Activated effector memory CD4-positive, alpha-beta T cell treated with Interleukin-2 at 50 U/mL for 16 hours (primary cell): ENCODE results near the gene ZNF367.
"Not testable (repeated sequence)": the region's sequence is repeated elsewhere in the genome, so short reads cannot be mapped to it uniquely, and the experiment has no call there.

Experiments used
- DNase-seq: peaks from one replicate; pipeline ENCODE4 v3.0.0-alpha.2; 2020

The ZNF367 gene

DNA sequence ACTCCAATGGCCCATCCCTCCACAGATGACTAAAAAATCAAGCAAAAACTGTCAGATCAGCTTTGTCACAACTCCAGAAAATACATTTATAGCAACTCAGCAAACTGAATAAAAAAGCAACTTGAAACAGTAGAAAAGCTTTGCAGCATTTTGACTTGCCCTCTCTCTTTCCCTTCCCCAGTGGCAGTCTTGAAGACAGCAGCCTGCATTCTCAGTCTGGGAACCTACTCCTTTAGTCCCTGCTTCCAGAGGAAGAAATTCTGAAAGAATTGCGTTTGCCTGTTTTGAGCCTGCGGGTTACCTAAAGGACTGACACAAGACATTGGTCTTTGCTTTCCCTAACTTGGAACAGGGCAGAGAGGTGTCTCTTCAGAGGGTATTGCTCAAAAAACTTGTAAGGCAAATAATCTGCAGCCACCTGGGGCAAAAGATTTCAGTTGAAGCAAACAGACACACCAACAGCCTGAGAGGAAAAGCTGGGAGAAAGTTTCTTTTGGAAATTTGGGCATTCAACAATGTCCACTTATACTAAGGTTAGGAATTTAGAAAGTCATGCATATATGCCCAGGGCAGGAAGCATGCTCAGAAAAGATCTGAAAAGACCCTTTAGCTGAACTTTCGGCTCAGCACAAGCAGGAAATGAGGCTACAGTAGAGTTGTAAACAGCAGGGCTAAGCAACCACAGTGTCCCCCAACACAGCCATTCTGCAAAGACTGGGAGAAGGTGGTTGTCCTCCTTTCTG lies 19.4 kb downstream of the ZNF367 start:
- DNase-seq, result no peak

DNA sequence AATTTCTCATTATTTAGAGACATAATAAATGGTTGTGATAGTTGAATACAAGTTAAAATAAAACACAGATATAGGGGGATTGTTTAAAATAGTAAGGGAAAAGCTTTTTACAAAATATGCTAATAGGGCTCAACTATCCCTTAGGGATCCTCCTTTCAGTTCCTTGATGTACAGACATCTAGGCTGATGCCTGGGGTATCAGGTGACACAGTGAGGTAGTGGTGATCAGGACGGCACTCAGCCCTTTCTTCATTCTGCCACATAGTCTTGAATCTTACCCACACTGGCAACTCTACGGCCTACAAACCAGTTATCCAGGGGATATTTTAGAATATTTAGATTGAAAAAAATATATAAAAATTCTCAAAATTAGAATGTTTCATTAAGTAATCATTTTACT lies 22.2 kb downstream of the ZNF367 start:
- DNase-seq, result no peak

DNA sequence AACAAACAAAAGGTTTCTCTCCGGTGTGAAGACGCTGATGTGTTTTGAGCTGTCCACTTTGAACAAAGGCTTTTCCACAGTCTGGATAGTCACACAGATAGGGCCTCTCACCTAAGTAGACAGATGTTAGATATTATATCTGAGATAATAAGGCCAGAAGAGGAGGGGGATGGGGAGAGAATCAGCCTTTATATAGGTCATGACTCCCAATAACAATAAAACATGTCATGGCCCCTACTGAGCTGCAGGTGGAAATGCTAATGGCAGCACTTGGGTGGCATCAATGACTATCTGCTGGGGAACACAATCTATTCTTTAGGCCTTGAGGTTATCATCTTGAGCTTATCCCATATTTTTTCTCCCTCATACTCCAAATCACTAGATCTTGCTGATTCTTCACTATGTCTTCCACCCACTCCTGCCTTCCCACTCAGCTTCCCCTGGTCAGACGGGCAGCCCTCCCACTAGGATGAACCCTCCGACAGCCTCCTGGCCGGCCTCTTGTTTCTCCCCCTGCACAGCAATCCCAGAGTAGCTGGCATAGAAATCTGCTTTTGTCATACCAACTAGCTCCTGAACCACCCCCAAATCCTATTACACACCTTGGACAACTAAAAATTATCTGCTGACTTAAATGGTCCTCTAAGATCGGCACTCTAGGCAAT lies 23.2 kb downstream of the ZNF367 start:
- DNase-seq, result no peak

DNA sequence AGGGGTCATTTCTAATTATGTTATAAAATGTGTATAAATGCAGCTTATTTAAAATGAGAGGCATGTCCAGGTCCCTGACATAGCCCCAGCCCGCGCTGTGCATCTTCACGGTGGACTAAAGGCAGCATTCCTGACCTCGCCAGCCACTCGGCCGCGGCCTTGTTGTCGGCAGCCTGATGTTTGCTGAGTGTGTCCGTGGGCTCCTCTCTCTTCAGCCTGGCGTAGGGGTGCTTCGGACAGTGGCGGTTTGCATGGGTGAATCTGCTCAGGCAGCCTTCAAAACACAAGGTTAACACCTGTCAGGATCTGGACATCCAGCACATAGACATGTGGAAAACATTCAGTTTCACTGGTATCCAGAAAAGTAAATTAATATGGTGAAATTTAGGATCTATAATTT lies 25.9 kb downstream of the ZNF367 start:
- DNase-seq, result no peak

DNA sequence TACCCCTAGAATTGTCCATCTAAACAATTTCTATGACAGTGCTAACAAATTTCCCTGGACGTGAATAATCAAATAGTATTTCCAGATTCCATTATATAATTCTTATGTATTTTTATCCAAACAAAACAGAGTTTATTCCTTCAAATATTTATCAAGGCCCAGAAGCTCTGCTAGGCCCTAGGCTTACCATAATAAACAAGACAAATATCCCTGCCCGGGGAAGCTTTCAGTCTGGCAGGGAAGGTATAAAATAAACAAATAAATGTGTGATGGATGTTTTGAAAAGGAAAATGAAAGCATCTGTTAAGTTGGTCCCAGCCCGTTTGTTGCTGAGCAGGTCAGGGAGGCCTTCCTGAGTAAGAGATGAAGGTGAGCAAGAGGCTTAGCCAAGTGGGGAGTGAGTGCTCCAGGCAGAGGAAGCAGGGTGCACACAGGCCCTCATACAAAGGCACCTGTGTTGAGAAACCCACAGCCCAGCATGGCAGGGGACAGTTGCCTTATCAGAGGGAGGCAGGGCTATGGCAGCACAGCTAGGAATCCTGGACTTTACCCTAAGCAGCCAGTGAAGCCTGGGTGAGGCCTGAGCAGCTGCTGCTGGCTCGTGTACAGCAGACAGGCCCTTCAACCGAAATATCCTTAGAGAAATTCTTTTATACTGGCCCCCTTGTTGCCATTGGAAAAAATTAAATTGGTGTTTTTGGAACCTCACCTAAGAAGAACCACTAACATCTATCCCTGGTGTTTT lies 27.0 kb downstream of the ZNF367 start:
- no peak for DNase-seq

DNA sequence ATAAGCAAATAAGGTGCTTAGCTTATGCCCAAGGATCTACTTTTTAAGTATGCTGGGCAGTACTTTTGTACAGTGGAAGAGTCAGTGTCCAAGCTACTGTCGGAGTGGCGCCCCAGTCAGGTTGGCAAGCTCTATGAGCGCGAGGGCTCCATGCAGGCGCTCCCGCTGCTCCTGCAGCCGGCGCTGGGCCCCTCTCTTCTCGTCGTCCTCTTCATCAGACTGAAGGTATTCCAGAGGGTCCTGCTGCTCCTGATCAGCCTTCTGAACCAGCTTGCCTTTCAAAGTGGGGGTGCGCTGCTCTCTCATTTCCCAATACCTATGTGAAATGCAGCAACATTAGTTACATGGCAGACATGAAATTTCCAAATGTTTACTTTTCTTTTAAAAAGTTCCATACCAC lies 30.0 kb downstream of the ZNF367 start:
- DNase-seq, result no peak

DNA sequence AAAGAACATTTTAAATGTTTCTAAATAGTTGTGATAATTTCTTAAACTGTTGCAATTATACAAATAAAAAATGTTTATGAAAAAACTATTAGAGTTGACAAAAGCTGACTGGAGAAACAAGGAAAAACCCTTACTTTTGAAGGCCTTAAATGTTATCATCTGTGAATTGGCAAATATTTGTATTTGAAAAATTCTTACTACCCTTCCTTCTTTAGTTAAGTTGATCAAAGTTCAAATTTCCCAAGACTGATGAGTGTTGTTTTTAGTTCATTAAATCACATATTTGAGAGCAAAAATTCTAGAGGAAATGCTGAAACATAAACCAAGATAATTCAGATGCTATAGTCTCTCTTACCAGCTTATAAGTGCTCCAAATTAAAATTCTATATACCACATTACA lies 32.0 kb downstream of the ZNF367 start:
- DNase-seq, result no peak

DNA sequence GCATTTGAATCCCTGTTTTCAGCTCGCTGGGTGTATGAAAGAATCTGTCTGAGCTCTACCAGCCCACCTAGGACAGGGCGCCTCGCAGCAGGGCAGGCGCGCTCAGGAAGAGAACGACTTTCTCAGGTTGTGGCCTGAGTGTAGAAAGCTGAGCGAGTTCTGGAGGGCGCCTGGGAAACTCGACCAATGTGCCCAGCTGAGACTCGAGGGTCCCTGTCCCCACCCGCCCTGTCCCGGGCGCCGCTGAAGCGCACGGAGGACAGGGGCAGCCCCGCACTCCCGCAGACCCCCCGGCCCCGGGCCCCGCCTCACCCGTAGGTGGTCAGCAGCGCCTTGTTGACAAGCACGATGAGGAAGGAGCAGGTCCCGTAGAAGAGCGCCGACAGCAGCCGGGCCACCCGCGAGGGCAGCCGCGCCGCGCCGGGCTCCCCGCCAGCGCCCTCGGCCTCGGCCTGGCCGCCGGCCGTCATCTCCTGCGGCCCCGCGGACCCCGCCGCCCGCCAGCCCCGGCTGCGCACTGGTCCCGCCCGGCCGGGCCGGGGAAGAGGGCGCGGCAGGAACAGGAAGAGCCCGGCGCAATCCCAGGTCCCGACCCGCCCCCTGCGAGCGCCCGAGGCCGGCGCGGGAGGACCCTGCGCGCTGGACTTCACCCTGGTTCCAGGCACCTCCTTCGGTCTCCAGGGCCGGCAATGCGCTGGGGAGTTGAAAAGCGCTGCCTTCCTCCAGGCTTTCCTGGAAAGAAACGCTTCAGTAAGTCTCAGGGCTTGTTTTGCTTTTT lies 34.8 kb downstream of the ZNF367 start, which contains the start of gene SLC35D2:
SLC35D2 (minus strand) TSS at position 547 of the 778 bp plus-strand sequence; CDS start at position 470, 77 bp downstream.
- DNase-seq, result no peak

DNA sequence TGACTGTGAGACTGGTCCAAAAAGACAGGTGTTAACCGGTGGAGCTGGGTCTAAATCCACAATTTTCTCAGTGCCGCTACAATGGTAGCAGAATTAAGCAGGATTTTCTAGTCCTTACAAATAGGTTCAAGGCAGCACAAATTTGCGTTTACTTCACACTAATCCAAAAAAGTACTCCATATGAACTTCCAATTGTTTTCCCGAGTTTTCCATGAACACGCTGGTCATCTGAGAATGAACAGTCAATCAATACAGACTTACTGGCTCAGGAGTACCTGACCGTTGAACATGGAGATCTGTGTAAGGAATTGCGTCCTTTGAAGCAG lies 35.4 kb downstream of the ZNF367 start:
- DNase-seq, result no peak

DNA sequence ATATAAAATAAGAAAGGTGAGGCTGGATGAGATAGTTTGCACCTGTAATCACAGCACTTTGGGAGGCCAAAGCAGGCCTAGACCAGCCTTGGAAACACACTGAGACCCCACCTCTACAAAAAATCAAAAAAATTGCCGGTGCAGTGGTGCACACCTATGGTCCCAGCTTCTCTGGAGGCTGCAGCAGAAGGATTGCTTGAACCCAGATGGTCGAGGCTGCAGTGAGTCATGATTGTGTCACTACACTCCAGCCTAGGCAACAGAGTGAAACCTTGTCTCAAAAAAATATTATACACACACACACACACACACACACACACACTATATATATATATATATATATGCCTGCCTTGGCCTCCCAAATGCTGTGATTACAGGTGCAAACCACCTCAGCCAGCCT lies 36.0 kb downstream of the ZNF367 start:
- no peak for DNase-seq

DNA sequence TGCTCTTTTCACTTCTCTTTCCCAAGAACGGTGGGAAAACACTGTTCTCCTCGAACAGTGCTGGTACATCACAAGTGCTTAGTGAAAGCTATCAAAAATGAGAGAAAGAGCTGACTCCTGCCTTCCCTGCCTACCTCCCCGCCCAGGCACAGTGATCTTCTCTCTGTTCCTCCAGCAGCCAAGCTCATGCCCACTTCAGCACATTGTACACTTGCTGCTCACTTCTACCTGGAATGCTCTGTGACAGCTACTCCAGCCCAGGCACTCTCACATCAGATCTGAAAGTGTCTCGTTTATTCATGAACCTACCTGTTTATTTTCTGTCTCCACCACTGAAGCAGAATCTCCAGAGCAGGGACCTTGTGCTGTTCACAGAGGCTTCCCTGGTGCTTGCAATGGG lies 36.5 kb downstream of the ZNF367 start:
- no peak for DNase-seq

DNA sequence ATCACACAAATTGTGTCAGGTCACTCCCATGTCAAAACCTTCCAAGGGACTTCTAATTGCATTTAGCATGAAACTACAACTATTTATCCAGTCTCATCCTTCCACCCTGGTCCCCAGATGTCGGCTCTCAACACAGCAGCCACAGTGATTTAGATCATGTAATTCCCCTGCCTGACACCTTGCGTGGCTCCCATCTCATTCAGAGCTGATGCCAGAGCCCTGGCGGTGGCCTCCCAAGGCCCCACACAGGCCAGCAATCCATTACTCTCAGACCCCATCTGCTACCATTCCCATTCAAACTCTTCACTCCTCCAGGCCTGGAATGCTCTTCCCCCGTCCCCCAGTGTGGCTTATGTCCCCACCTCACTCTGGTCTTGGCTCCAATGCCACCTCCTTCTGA lies 37.0 kb downstream of the ZNF367 start:
- DNase-seq, result no peak

DNA sequence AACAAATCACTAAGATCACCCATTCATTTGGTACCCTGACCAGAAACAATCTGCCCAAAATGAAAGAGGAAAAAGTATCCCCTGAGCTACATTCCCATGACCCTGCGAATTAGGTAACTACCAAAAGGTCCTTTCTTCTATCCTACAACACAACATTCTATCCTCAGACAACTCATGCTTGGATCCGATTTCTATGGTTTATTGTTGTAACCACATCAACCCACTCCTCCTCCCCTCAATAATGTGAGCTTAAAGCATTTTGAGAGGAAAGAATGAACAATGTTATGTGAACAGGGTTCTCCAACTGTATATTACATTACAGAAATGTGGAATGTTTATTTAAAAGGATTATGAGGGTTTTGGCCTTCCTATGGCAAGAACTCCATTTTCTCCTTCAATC lies 38.7 kb downstream of the ZNF367 start:
- DNase-seq, result no peak

DNA sequence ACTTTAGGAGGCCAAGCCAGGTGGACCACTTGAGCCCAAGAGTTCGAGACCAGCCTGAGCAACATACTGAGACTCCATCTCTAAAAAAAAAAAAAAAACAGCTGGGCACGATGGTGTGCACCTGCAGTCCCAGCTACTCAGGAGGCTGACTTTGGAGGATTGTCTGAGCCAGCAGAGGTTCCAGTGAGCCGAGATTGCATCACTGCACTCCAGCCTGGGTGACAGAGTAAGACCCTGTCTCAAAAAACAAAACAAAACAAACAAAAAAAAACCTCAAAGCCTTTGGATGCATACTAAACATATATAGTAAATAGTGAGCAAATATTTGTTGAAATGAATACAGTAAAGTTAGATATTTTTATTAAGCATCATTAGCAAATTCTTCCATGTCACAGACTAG lies 40.0 kb downstream of the ZNF367 start:
- no peak for DNase-seq

DNA sequence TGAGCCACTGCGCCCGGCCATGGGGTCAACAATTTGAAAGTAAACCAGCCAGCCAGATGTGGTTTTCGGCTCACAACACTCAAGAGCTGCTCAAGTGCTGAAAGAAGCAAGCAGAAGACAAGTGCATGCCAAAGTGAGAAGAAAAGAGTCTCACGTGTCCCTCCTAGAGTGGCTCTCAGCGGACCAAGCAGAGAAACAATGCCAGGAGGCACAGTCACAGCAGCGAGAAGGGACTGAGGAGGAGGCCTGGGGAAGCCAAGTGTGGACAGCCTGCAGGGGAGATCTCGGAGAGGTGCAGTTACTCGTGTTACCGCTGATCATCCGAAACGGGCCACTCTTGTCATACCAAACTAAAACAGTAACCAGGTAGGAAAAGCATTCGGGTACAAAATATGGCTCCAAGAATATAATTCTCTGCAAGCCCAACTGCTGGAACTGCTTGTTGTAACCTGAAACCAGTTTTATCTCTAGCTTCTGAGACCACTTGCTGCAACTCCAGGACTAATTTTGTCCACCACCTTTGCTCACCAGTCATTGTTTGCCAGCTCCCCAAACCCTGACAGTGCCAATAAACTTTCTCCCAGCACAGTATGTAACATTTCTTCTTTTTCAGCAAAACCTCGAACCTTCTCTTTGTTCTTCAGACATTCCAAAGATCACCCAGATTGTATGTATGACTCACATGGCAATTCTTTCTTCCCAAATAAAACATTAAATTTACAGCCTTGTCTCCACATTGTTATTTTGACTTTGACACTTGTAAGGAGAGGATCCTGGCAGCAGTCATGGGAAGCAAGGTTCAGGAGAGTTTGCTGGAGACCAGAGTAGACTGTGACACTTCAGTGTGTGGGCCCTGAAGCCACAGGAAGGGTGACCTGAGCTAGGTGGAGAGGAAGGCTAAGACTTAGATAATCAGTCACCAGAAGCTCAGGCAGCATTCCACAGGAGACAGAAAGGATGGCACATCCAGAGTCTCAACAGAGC lies 41.0 kb downstream of the ZNF367 start:
- no peak for DNase-seq

DNA sequence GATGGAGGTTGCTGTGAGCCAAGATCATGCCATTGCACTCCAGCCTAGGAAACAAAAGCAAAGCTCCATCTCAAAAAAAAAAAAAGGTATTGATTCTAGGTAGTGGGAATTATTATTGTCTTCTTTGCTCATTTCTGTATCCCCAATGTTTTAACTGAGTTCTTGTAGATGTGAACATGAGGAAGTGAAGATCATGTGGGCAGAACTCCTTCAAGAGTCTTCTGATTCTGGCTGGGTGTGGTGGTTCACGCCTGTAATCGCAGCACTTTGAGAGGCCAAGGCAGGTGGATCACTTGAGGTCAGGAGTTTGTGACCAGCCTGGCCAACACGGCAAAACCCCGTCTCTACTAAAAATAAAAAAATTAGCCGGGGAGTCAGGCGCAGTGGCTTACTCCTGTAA lies 42.7 kb downstream of the ZNF367 start:
- DNase-seq, result not testable (repeated sequence)

DNA sequence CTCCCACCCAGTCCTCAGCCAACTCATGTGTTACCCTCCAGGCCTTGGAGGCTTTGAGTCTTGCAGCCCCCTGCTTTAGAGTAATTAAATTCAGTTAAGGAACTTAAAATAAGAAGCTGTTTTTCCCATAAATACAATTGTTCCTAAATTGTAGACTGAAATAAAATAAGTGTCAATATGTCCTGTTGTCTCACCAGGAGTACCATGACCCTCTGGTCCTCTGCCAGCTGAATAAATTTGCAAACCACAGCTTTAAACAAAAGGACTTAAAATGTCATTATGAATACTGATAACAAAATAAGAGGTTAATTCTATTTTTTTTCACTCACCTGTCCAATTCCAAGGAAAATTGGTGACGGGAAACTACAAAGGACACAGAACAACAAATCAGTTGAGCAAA lies 50.2 kb downstream of the ZNF367 start:
- DNase-seq, result no peak

DNA sequence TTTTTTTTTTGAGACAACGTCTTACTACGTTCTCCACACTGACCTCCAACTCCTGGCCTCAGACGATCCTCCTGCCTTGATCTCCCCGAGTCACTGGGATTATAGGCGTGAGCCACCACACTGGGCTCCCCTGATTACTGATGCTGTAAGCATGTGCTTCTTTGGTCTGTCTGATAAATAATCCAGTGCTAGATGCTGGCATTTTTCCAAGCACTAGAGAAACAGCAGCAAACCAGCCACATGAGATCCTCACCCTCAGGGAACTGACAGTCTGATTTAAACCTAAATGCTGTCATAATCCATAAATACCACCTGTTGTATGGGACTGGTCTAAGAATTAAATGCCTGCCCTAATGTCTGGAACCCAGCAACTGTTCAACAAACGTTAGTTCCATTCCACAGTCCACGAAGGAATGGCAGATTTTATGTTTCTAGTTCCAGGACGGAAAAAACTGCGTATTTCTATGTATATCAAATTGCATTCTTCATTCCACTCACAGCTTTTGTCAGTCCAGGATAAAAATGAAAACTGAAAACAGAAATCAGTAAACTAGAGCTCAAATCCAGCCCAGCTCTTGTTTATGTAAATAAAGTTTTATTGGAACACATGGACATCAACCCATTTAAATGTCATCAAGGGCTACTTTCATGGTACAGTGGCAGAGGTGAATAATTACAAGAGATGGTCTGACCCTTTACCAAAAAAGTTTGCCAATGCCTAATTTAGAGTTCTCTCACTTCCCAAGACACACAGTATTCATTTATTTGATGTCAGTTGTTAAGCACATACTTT lies 54.8 kb downstream of the ZNF367 start:
- DNase-seq, result no peak

DNA sequence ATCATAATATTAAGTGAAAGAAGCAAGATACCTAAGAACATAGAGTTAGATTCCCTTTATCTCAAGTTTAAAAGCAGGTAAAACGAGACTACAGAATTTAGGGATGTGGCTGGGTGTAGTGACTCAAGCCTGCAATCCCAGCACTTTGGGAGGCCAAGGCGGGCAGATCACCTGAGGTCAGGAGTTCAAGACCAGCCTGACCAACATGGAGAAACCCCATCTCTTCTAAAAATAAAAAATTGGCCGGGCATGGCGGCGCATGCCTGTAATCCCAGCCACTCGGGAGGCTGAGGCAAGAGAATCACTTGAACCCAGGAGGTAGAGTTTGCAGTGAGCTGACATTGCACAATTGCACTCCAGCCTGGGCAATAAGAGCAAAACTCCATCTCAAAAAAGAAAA lies 56.1 kb downstream of the ZNF367 start:
- not testable (repeated sequence) for DNase-seq

DNA sequence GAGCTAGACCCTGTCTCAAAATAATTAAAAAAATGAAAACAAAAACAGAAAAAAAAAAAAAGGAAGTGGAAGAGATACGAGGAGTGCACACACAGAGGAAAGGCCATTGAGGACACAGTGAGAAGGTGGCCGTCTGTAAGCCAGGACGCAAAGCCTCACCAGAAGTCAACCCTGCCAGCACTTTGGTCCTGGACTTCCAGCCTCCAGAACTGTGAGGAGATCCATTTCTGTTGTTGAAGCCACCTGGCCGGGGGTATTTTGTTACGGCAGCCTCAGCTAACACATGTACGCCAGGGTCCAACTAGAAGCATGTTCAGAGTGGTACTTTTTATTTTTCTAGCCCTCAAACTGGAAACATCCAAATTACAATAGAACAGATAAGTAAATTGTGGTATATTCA lies 56.5 kb downstream of the ZNF367 start:
- DNase-seq, result no peak

DNA sequence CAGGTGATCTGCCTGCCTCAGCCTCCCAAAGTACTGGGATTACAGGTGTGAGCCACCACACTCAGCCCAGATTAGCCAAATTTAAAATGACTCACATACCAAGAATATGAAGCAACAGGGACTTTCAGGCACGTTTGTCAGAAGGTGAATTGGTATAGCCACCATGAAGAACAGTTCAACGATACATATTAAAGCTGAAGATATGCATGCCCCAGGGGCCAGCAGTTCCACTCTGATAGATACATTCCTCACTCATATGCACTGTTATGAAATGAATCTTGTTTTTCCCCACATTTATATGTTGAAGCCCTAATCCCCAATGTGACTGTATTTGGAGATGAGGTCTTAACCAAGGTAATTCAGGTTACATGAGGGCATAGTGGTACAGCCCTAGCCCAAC lies 57.2 kb downstream of the ZNF367 start:
- DNase-seq, result no peak
